Activated CD4-positive, alpha-beta memory T cell treated with anti-CD3 and anti-CD28 coated beads, Interleukin-2, amount 10 ng/mL, durations not matched to agents 7 days and 5 days (primary cell): ENCODE measurements around the gene COLEC11. TPM values are rescaled to one million over a fixed set of nuclear protein-coding genes. Genes with fewer than 3 reads are reported as not detected.
"Not testable (repeated sequence)": the region's sequence is repeated elsewhere in the genome, so short reads cannot be mapped to it uniquely, and the experiment has no call there.

Experiments
- CTCF ChIA-PET: fragments of 350-600 bp; sonication (Branson Sonifier 250); formaldehyde crosslinking; loops from one replicate; lab custom pipeline; 2021; ENCODE audit warnings: antibody characterized with exemption, inconsistent platforms; lab: Charles Lee
- POLR2A ChIA-PET: fragments of 350-600 bp; sonication (Branson Sonifier 250); formaldehyde crosslinking; loops from one replicate; lab custom pipeline; 2021; ENCODE audit warnings: antibody characterized with exemption; lab: Charles Lee
- DNase-seq: peaks from one replicate; pipeline ENCODE4 v3.0.0-alpha.2; 2020
- H3K27ac Mint-ChIP-seq: one replicate; pipeline ENCODE4 v1.8.0; 2021; ENCODE audit warnings: mild to moderate bottlenecking, mixed read lengths
- H3K27me3 Mint-ChIP-seq: one replicate; pipeline ENCODE4 v1.8.0; 2021; ENCODE audit warnings: mixed read lengths
- H3K36me3 Mint-ChIP-seq: one replicate; pipeline ENCODE4 v1.8.0; 2021; ENCODE audit warnings: low read depth, mixed read lengths
- H3K4me1 Mint-ChIP-seq: one replicate; pipeline ENCODE4 v1.8.0; 2021; ENCODE audit warnings: mixed read lengths
- H3K4me3 Mint-ChIP-seq: one replicate; pipeline ENCODE4 v1.8.0; 2021; ENCODE audit warnings: mild to moderate bottlenecking, mixed read lengths
- H3K9me3 Mint-ChIP-seq: one replicate; pipeline ENCODE4 v1.8.0; 2021; ENCODE audit warnings: mixed read lengths
- total RNA-seq, 2 experiments: library from RNA; stranded (reverse); gene quantifications; one replicate each; pipeline ENCODE4 v1.2.3, GENCODE V29; 2021

The COLEC11 gene
- total RNA-seq = not detected

DNA sequence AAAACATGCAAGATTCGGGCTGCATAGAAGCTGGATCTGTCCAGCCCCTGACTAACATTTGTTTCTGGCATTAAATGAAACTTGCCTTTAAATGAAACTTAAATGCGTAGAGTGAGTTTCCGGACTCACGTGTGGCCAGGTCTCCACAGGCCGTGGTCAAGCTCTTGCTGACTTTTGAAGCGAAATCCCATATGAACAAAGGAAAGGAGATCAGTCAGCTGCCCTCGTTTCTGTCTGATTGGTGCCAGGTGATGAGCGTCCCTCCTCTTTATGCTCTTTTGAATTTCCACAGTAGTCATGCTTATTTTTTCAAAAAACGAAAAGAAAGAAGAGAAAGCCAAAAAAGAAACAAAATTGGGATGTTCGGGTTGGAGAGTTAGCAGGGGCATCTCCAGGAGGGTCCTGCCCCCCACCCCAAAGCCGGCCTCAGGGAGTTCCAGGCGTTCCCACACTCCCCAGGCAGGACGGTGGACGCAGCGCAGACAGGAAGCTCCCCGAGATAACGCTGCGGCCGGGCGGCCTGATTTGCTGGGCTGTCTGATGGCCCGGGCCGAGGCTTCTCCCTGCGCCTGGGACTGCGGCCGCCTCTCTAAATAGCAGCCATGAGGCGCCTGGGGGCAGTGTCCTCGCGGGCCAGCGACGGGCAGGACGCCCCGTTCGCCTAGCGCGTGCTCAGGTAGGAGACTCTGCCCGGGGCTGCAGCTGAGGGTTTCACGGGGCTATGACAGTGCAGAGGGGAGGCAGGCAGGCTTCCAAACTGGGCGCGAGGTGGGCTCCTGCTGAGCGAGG is at the start of gene COLEC11:
COLEC11 (plus strand) TSS at position 620 of the 789 bp plus-strand sequence. CDS start 9,229 bp downstream, outside the sequence.
- DNase-seq = no peak
- H3K27me3 Mint-ChIP-seq = peaks cover 4% of the 10 kb centered on the region
- POLR2A ChIA-PET = interaction anchor here (1.2 kb wide), 1 partner anchor 10 kb away, joined by 3 read pairs; no protein-coding TSS in a partner anchor
- H3K9me3 Mint-ChIP-seq = no peaks in the 10 kb centered on the region
- peaks cover 3% of the 10 kb centered on the region for H3K4me1 Mint-ChIP-seq
- CTCF ChIA-PET = no interaction called here
- no peak within 1 kb of the TSS for H3K4me3 Mint-ChIP-seq
- no peaks in the 10 kb centered on the region for H3K36me3 Mint-ChIP-seq
- no peak within 1 kb of the TSS for H3K27ac Mint-ChIP-seq

DNA sequence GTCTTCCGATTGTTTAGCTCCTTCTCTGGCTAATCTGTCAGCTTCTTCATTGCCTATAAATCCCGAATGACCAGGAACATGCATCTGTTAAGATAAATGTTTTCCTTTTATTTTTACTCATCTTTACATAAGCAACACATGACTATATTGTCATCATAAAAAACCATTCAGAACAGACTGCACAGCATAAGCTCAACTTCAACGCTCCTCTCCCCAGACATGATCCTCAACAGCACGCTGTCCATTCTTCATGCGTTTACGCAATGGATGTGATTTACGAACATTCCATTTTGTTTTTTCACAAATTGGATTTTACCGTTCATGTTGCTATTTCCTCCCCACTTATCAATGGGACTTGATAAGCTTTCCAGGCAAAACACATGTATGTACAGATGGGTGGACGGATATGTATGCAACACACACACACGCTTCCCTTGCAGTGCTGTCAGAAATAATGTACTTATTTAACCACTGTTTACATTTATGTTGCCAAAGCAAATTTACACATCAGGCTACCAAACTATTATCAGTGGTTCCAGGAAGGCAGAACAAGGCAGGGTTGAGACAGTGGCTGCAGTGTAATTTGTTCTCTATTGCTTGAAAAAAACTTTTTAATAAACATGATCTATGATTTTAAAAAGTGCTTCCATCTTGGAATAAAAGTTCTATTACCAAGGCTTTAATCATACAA is 49.0 kb upstream of the COLEC11 start:
- H3K4me3 Mint-ChIP-seq = no peak overlapping the region
- DNase-seq = no peak
- H3K36me3 Mint-ChIP-seq = peaks cover 74% of the 10 kb centered on the region
- no peak overlapping the region for H3K27ac Mint-ChIP-seq
- no peaks in the 10 kb centered on the region for H3K4me1 Mint-ChIP-seq
- CTCF ChIA-PET = no interaction called here
- POLR2A ChIA-PET = interaction anchor here (1.1 kb wide), 1 partner anchor 12 kb away, joined by 4 read pairs; the partner anchor contains the start of gene RNASEH1
- no peaks in the 10 kb centered on the region for H3K27me3 Mint-ChIP-seq
- no peaks in the 10 kb centered on the region for H3K9me3 Mint-ChIP-seq

- POLR2A ChIA-PET = interaction anchor here (1.6 kb wide), 1 partner anchor 10 kb away, joined by 10 read pairs; the partner anchor contains the start of gene RNASEH1
- Mint-ChIP-seq H3K9me3 (no peaks in the 10 kb centered on the region), H3K27me3 (no peaks in the 10 kb centered on the region), H3K27ac (no peak overlapping the region), H3K4me1 (no peaks in the 10 kb centered on the region), H3K4me3 (no peak overlapping the region), H3K36me3 (peaks cover 75% of the 10 kb centered on the region)
- DNase-seq = no peak
- CTCF ChIA-PET = no interaction called here
Measured at GRCh38 chr2:3547915-3548314, 47.0 kb upstream of the COLEC11 start.

DNA sequence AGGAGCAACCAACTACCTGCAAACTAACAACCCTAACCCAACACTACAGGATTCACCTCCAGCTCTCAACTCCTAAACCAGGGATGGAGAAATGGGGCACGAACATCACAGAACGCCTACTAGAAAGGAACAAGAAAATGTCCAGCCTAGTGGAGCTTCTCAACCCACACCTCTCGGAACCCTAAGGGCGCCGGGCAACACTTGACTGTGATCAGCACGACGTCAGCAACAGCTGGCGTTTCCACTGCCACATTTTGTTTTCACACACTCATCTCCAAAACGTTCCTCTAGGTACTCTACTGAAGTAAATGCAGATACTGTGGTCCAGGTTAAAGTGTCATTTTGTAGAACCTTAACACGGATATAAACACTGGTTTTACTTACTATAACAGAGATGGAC is 41.0 kb upstream of the COLEC11 start:
- H3K36me3 Mint-ChIP-seq = peaks cover 66% of the 10 kb centered on the region
- POLR2A ChIA-PET = interaction anchor here (0.5 to 1.6 kb wide), 4 partner anchors 17 to 35 kb away, joined by 3 to 4 read pairs (median 4); no protein-coding TSS in a partner anchor
- H3K27ac Mint-ChIP-seq = no peak overlapping the region

GRCh38 chr2:3557639-3558204 is 37.2 kb upstream of the COLEC11 start:
- H3K36me3 Mint-ChIP-seq = peaks cover 44% of the 10 kb centered on the region
- POLR2A ChIA-PET = interaction anchor here (0.9 to 3.8 kb wide), 20 partner anchors 8 to 179 kb away, joined by 3 to 63 read pairs (median 7); partner anchors contain the start of genes ADI1, EIPR1, RPS7 and TRAPPC12
- peaks cover 40% of the 10 kb centered on the region for H3K4me1 Mint-ChIP-seq

More for the DNA sequence above, 41.0 kb upstream of the COLEC11 start:
- H3K4me1 Mint-ChIP-seq = peaks cover 31% of the 10 kb centered on the region
- H3K9me3 Mint-ChIP-seq = no peaks in the 10 kb centered on the region
- no peaks in the 10 kb centered on the region for H3K27me3 Mint-ChIP-seq
- CTCF ChIA-PET = interaction anchor here (1.0 kb wide), 1 partner anchor 20 kb away, joined by 3 read pairs; no protein-coding TSS in a partner anchor
- DNase-seq = no peak
- no peak overlapping the region for H3K4me3 Mint-ChIP-seq

DNA sequence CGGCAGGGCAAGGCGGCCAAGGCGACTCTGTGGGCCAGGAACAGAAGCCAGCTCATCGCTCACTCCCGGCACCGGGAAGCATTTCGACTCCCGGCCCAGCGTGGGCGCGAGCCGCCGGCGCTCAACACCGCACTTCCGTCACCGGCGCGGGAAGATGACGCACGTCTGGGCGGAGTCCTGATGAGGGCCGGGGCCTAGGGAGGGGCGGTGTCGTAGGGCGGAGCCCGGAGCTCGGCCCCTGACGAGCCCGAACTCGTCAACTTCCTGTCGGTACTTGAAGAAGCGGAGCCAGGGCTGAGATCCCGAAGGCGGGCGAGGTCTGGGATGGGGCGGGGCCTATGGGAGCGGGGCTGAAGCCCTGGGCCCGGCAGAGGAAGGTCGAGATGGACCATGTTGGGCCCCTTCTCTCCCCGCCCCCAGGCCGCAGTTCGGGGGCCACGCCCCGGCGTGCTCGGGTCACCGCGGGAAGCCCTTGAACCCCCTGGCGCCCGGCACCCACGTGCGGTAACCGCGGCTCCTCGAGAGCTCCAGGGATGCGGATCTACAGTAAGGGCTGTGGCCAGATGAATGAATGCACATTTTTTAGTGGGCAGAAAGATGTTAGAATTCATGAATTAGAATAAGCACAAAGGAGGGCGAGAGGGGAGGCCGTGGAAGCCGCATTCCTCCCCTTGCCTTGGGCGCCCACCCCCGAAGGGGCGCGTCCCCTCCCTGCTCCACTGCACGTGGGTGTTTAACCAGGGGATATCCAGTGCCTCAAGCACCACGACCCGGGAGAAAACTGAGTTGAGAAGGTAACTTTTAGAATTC is 36.5 kb upstream of the COLEC11 start, which contains the start of gene RNASEH1:
RNASEH1 (minus strand) TSS at position 129 of the 810 bp plus-strand sequence; CDS start at position 56, 73 bp downstream.
- ChIA-PET CTCF (interaction anchor here (1.0 to 1.3 kb wide), 3 partner anchors 15 to 134 kb away, joined by 3 to 8 read pairs (median 4); partner anchors contain the start of gene RPS7), POLR2A (interaction anchor here (0.8 to 3.8 kb wide), 21 partner anchors 9 to 180 kb away, joined by 3 to 63 read pairs (median 7); partner anchors contain the start of genes ADI1, EIPR1, RPS7 and TRAPPC12)
- no peaks in the 10 kb centered on the region for H3K9me3 Mint-ChIP-seq
- no peaks in the 10 kb centered on the region for H3K27me3 Mint-ChIP-seq
- H3K4me3 Mint-ChIP-seq = peak within 1 kb of the TSS; percentile 83
- peaks cover 41% of the 10 kb centered on the region for H3K36me3 Mint-ChIP-seq
- DNase-seq = peak; percentile 98
- H3K27ac Mint-ChIP-seq = peak within 1 kb of the TSS; percentile 87
- peaks cover 45% of the 10 kb centered on the region for H3K4me1 Mint-ChIP-seq

More at GRCh38 chr2:3557639-3558204, 37.2 kb upstream of the COLEC11 start:
- no peak for DNase-seq
- Mint-ChIP-seq H3K4me3 (peak overlapping the region; percentile 83), H3K27me3 (no peaks in the 10 kb centered on the region), H3K9me3 (no peaks in the 10 kb centered on the region), H3K27ac (peak overlapping the region; percentile 87)
- CTCF ChIA-PET = interaction anchor here (1.0 to 1.7 kb wide), 5 partner anchors 16 to 134 kb away, joined by 3 to 8 read pairs (median 4); partner anchors contain the start of gene RPS7

DNA sequence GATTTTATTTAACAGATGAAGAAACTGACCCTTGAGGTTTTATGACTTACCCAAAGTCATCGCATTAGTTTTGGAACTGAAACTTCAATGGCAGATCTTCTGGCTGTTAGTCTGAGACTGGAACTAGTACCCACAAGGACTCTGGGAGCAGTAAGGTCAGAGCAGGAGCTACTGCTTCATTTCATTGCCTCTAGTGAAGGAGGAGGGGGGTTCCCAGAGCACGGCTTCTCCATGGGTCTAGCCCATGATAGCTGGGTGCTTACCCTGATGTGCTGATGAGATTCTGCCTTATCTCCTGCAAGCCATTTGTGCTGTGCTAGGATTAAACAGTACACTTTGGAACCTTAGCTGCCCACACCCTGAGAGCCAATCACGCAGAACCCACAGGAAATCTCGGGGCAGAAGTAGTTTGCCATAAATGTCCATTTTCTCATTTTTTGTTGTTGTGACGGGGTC is 31.4 kb upstream of the COLEC11 start:
- DNase-seq = no peak
- no peak overlapping the region for H3K4me3 Mint-ChIP-seq
- H3K27me3 Mint-ChIP-seq = no peaks in the 10 kb centered on the region
- ChIA-PET CTCF (interaction anchor here (1.6 kb wide), 1 partner anchor 88 kb away, joined by 3 read pairs; no protein-coding TSS in a partner anchor), POLR2A (interaction anchor here (0.7 to 1.9 kb wide), 2 partner anchors 10 to 47 kb away, joined by 3 to 9 read pairs; no protein-coding TSS in a partner anchor)
- H3K27ac Mint-ChIP-seq = no peak overlapping the region
- H3K36me3 Mint-ChIP-seq = peaks cover 8% of the 10 kb centered on the region
- H3K9me3 Mint-ChIP-seq = no peaks in the 10 kb centered on the region
- H3K4me1 Mint-ChIP-seq = peaks cover 19% of the 10 kb centered on the region

DNA sequence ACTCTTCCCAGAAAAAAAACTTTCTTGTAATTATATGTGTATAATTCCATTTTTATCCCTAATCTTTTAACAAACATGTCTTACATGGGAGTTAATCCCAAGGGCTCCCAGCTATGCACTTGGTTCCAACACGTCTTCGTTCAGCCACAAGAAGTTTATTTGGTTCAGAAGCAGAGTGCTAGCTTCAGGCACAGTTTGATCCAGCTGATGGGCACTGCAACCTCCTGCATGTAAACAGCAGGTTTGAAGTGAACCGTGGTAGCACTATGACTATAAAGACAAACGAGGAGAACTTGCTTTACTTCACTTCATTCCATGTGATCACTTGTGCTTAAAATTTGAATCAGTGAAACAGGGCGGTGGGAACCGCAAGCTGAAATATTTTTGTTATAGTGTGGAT is 29.8 kb upstream of the COLEC11 start:
- H3K27ac Mint-ChIP-seq = no peak overlapping the region
- H3K9me3 Mint-ChIP-seq = no peaks in the 10 kb centered on the region
- ChIA-PET POLR2A (interaction anchor here (1.0 kb wide), 2 partner anchors 9 to 47 kb away, joined by 4 to 5 read pairs; no protein-coding TSS in a partner anchor), CTCF (no interaction called here)
- DNase-seq = no peak
- H3K4me3 Mint-ChIP-seq = no peak overlapping the region
- no peaks in the 10 kb centered on the region for H3K27me3 Mint-ChIP-seq
- H3K36me3 Mint-ChIP-seq = peaks cover 5% of the 10 kb centered on the region
- peaks cover 10% of the 10 kb centered on the region for H3K4me1 Mint-ChIP-seq

GRCh38 chr2:3566806-3567205 is 28.1 kb upstream of the COLEC11 start:
- H3K27ac Mint-ChIP-seq = no peak overlapping the region
- no peak overlapping the region for H3K4me3 Mint-ChIP-seq
- H3K27me3 Mint-ChIP-seq = no peaks in the 10 kb centered on the region
- no peaks in the 10 kb centered on the region for H3K36me3 Mint-ChIP-seq
- ChIA-PET CTCF (no interaction called here), POLR2A (no interaction called here)
- H3K9me3 Mint-ChIP-seq = no peaks in the 10 kb centered on the region
- DNase-seq = no peak
- peaks cover 8% of the 10 kb centered on the region for H3K4me1 Mint-ChIP-seq

DNA sequence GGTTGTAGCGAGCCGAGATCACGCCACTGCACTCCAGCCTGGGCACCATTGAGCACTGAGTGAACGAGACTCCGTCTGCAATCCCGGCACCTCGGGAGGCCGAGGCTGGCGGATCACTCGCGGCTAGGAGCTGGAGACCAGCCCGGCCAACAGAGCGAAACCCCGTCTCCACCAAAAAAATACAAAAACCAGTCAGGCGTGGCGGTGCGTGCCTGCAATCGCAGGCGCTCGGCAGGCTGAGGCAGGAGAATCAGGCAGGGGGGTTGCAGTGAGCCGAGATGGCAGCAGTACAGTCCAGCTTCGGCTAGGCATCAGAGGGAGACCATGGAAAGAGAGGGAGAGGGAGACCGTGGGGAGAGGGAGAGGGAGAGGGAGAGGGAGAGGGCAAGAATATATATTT is 25.3 kb upstream of the COLEC11 start:
- H3K9me3 Mint-ChIP-seq, H3K27me3 Mint-ChIP-seq, H3K4me3 Mint-ChIP-seq, POLR2A ChIA-PET, CTCF ChIA-PET, H3K4me1 Mint-ChIP-seq, DNase-seq, H3K36me3 Mint-ChIP-seq, H3K27ac Mint-ChIP-seq: not testable (repeated sequence)

DNA sequence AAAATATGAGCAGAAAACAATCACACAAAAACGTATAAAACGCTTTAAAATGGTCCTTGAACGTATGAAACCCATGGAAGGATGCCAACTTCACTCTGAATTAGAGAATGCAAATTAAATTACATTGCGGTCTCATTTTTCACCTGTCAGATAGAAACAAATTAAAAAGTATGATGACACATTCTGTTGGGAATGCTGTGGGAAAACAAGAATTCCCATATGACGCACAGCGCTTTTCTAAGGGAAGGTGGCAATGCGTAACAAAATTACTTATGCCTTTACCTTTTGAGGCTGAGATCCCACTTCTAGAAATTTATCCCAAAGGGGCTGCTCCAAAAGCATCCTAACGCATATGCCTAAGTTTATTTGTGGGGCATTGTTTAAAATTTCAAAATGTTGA is 23.6 kb upstream of the COLEC11 start:
- no peaks in the 10 kb centered on the region for H3K9me3 Mint-ChIP-seq
- ChIA-PET CTCF (no interaction called here), POLR2A (no interaction called here)
- H3K27me3 Mint-ChIP-seq = no peaks in the 10 kb centered on the region
- H3K36me3 Mint-ChIP-seq = peaks cover 7% of the 10 kb centered on the region
- DNase-seq = no peak
- no peak overlapping the region for H3K4me3 Mint-ChIP-seq
- no peak overlapping the region for H3K27ac Mint-ChIP-seq
- peaks cover 18% of the 10 kb centered on the region for H3K4me1 Mint-ChIP-seq
